ENCODE results near the gene ZFYVE26.

Gene ZFYVE26

DNA sequence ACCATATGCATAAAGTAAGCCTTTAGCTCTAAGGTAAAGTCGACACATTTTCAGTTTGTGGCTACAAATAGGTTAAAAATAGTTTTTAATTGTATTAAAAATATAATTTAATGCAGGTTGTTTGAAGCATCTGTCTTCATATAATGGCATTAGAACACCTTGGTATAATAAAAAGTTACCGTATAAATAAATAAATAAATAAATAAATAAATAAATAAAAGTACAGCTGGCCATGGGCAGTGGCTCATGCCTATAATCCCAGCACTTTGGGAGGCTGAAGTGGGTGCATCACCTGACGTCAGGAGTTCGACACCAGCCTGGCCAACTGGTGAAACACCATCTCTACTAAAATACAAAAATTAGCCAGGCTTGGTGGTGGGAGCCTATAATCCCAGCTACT is 15.6 kb downstream of the ZFYVE26 start:
- TF ChIP-seq, protein P1, sequence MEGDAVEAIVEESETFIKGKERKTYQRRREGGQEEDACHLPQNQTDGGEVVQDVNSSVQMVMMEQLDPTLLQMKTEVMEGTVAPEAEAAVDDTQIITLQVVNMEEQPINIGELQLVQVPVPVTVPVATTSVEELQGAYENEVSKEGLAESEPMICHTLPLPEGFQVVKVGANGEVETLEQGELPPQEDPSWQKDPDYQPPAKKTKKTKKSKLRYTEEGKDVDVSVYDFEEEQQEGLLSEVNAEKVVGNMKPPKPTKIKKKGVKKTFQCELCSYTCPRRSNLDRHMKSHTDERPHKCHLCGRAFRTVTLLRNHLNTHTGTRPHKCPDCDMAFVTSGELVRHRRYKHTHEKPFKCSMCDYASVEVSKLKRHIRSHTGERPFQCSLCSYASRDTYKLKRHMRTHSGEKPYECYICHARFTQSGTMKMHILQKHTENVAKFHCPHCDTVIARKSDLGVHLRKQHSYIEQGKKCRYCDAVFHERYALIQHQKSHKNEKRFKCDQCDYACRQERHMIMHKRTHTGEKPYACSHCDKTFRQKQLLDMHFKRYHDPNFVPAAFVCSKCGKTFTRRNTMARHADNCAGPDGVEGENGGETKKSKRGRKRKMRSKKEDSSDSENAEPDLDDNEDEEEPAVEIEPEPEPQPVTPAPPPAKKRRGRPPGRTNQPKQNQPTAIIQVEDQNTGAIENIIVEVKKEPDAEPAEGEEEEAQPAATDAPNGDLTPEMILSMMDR (IDR thresholded peaks at IDR 0.05), result no peak

DNA sequence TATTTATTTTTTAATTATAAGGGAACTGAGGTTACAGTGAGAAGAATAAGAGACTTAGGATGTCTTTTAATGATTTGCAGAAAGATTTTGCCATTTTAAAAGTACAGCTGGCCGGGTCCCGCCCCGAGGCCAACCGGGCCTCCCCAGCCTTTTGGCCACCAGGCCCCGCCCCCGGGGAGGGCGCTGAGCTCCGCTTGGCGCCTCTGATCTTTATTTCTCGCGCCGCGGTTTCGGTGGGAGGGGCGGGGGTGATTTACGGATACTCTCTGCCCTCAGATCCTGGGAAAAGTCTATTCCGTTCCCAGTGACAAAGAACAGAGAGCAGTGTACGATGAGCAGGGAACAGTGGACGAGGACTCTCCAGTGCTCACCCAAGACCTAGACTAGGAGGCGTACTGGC is 17.7 kb downstream of the ZFYVE26 start:
- TF ChIP-seq, protein P1 (IDR thresholded peaks at IDR 0.05), result no peak

DNA sequence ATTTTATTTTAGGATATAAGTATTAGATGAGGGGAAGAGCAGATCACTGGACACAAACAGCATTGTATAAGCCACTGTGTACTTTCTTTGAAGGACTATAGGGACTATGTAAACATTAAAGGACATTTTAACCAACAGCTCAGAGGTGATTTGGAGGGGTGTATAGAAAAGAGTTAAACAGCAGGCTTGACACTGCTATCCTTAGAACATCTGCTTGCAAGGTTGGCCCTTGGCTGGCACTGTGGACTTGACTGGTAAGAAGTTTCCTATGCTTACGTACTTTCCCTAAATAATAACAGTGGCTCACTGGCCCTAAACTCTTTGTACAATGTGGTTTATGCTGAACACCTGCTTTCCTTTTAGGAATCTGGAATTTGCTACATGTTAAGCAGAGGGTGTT is 28.7 kb downstream of the ZFYVE26 start:
- TF ChIP-seq, protein P1 (IDR thresholded peaks at IDR 0.05), result no peak

DNA sequence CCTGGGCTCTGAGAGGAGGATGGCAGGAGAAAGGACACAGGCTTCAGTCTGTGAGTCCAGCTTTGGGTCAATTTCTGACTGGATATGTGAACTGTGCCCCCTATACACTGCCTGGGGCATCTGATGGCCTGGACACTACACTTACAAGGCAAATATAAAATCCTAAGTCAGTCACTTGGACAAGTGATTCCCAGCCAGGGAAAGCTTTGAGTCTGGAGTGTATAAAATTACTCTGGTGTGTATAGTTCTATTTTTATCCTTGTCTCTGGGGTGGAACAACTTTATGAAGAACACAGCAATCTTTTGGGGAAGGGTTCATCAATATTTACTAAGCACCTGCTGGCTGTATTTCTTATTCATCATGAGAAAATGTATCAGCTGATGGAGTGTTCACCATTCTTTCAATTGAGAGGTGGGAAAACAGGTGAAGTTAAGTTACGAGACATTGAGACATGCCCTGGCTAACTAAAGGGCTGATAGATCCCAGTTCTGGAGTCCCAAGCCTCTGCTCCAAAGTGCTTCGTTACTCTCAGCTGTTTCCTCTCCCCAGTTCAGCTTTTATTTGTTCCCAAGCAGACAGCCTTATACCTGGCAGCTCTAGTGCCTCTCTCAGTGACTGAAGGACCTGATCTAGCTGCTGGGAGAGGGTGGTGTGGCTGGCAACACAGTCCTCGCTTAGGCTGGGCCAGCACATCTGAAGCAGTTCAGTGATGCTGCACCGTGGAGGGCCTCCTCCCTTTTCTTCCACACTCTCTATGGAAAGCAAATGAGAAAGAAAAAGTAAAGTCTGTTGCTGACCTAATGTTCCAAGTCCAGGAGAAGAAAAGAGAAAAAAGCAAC is 30.9 kb downstream of the ZFYVE26 start:
- TF ChIP-seq, protein P1 (IDR thresholded peaks at IDR 0.05), result no peak

DNA sequence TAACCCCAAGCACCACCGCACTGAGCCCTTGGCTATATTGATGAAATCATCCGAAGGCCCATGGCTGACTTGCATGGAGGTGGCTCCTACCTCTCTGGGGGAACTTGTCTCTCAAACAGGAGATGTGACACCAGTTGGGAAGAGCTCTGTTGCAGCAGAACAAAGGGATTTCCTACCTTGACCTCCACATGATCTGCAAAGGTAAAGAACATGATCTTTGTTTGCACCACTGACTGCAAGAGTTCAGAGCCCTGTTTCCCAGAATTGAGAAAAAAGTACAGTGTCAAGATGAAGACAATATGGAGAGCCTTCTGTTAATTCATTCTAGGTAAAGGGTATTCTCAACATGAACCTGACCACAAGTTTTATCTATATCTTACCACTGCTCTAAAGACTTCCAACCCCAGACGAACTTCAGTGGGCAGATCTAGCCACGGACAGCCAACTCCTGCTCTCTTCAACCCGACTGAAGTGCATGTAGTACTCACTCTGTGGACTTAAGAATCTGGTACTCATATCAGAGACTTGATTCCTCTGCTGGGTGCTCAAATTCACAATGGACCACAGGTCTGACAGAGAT is 32.1 kb downstream of the ZFYVE26 start:
- TF ChIP-seq, protein P1 (IDR thresholded peaks at IDR 0.05), result no peak

DNA sequence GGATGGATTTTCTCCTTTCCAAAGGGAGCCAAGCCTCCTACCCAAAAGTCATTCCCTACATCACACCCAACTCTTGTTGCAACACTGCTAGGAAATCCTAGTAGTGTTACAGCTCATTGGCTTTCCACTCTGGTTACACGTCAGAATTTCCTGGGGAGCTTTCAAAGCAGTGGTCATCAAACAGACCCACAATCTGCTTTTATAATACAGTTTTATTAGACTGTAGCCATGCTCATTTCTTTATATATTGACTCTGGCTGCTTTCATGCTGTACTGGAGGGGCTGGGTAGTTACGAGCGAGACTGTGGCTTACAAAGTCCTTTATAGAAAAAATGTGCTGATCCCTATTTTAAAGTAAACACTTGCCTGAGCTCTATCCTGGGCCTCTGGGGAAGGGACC is 34.3 kb downstream of the ZFYVE26 start:
- TF ChIP-seq, protein P1 (IDR thresholded peaks at IDR 0.05), result no peak

DNA sequence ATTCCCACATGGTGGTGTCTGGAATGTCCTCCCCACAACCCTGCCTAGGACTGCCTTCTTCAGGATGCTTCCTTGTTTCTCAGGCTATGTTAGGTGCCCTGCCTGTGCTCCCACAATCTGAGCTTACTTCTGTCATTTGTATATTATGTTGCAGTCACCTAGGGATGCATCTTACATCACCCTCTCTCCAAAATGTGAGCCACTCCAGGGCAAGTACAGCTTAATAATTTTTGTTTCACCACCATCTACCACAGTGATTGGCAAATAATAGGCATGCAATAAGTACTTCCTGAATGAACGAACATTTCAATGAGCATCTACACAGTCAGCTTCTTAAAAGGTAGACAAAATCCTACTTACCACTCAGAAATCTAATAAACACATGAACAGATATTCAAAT is 37.6 kb downstream of the ZFYVE26 start:
- TF ChIP-seq, protein P1 (IDR thresholded peaks at IDR 0.05), result no peak

Data from LNCAP (cell line).